Glutamatergic neuron (in vitro differentiated cells): Measurements from ENCODE around the gene CNOT9. TPM values are rescaled to one million over a fixed set of nuclear protein-coding genes. Genes with fewer than 3 reads are reported as not detected.
"Not testable (repeated sequence)": the region's sequence is repeated elsewhere in the genome, so short reads cannot be mapped to it uniquely, and the experiment has no call there.

Experiments
- DNase-seq: peaks from one replicate; pipeline ENCODE4 v3.0.0; 2022
- H3K27ac Mint-ChIP-seq: one replicate; pipeline ENCODE4 v1.8.0; 2020; ENCODE audit warnings: mild to moderate bottlenecking, mixed read lengths, inconsistent platforms; ENCODE audit not compliant: unreplicated experiment
- H3K27me3 Mint-ChIP-seq: one replicate; pipeline ENCODE4 v1.8.0; 2020; ENCODE audit warnings: mild to moderate bottlenecking, moderate library complexity, mixed read lengths, inconsistent platforms; ENCODE audit not compliant: unreplicated experiment
- H3K36me3 Mint-ChIP-seq: one replicate; pipeline ENCODE4 v1.8.0; 2020; ENCODE audit warnings: mild to moderate bottlenecking, mixed read lengths, inconsistent platforms; ENCODE audit not compliant: unreplicated experiment
- H3K4me1 Mint-ChIP-seq: one replicate; pipeline ENCODE4 v1.8.0; 2020; ENCODE audit warnings: mild to moderate bottlenecking, low read depth, mixed read lengths, inconsistent platforms; ENCODE audit not compliant: unreplicated experiment
- H3K4me3 Mint-ChIP-seq: one replicate; pipeline ENCODE4 v1.8.0; 2020; ENCODE audit warnings: mild to moderate bottlenecking, mixed read lengths, inconsistent platforms; ENCODE audit not compliant: unreplicated experiment
- H3K9me3 Mint-ChIP-seq: one replicate; pipeline ENCODE4 v1.8.0; 2020; ENCODE audit warnings: mild to moderate bottlenecking, moderate library complexity, mixed read lengths, inconsistent platforms; ENCODE audit not compliant: unreplicated experiment
- CTCF ChIP-seq: fragments of 200-600 bp; sonication (generic); IDR thresholded peaks from one replicate; pipeline ENCODE4 v1.5.0; 2021; ENCODE audit not compliant: partially characterized antibody, unreplicated experiment
- long read RNA-seq: library from polyadenylated mRNA; unstranded; transcript quantifications from one replicate; pipeline ENCODE4 v2.0.0, GENCODE V29; 2020; ENCODE audit not compliant: unreplicated experiment
- total RNA-seq: library from RNA; stranded (reverse); fragmentation: NEBNext Ultra II Directional; extraction: Animal tissue kit (Norgen Biotek cat#: 25700); gene quantifications from one replicate; pipeline ENCODE4 v1.2.1, GENCODE V29; 2021; ENCODE audit not compliant: unreplicated experiment

Gene CNOT9, protein sequence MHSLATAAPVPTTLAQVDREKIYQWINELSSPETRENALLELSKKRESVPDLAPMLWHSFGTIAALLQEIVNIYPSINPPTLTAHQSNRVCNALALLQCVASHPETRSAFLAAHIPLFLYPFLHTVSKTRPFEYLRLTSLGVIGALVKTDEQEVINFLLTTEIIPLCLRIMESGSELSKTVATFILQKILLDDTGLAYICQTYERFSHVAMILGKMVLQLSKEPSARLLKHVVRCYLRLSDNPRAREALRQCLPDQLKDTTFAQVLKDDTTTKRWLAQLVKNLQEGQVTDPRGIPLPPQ
- 58.1 TPM for total RNA-seq
- long read RNA-seq, full-length matches to known transcripts, result 5 of 34 reads
- long read RNA-seq, partial matches to known transcripts, result 0 of 34 reads
- long read RNA-seq, other reads (novel, unspliced or antisense), result 29 of 34 reads

DNA sequence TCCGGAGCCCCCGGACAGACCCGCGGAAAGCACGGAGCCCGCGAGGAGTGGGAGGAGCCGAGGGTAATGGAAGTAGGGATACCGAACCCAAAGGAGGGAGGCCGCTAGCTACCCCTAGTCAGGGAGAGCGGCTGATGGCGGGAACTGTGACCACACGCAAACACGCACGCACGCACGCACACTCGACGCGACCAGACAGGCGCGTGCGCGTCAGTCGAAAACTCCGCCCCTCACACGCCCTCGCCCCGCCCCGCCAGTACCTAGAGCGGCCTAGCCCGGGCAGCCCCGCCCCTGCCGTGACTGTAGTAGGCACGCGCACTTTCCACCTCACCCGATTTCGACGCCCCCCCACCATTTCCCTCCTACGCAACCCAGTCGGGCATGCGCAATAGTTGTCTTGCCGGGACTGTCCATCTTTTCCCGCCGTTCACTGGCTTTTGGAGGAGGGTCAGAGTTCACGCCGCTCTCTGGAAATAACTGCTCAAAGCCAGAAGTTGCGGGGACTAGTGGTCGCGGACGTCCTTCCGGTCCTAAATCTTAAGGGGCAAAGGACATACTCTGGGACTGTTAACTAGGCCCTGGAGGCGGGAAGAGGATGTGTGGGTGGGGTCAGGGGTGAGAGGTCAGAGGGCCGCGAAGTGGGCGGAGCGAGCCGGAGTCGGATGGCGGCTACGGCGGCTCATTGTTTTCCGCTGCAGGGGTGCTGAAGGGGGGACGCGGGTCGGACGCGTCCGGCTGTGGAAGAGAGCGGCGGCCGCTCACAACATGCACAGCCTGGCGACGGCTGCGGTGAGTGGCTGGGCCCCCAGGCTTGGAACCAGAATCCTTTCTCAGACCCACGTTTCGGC lies at the start of gene CNOT9, which contains the start of gene USP37:
TSS of gene CNOT9 (plus strand) at position 650 of the 848 bp plus-strand sequence. CDS start at position 766, 116 bp downstream.
TSS of gene USP37 (minus strand) at position 162 of the 848 bp plus-strand sequence. CDS start 9,698 bp downstream, outside the sequence.
- Mint-ChIP-seq H3K27ac (peak within 1 kb of the TSS; percentile 92), H3K9me3 (no peaks in the 10 kb centered on the region), H3K36me3 (no peaks in the 10 kb centered on the region), H3K27me3 (peaks cover 4% of the 10 kb centered on the region), H3K4me3 (peak within 1 kb of the TSS; percentile 93), H3K4me1 (peaks cover 12% of the 10 kb centered on the region)
- no peak for TF ChIP-seq CTCF
- peak; percentile 100 for DNase-seq

DNA sequence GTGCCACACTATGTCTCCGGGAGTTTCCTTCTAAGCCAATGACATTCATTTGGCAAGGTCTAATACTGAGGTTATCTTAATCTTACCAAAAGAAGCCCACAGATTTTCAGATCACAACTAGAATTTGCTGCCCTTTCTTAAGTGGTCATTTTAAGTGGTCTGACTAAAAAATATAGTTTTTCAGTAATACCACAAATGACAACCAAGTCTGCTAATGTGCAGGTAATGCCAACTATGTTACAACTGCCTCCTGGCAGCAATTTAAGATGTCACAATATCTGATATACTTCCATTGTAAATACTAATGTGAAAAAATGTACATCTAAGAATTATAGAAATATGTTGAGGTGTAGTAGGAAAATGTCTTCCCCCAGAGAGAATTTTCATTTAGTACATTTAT lies 49.8 kb upstream of the CNOT9 start:
- no peak overlapping the region for H3K4me3 Mint-ChIP-seq
- H3K27ac Mint-ChIP-seq, result no peak overlapping the region
- H3K27me3 Mint-ChIP-seq, result no peaks in the 10 kb centered on the region
- no peak for DNase-seq
- peaks cover 5% of the 10 kb centered on the region for H3K36me3 Mint-ChIP-seq
- no peaks in the 10 kb centered on the region for H3K4me1 Mint-ChIP-seq
- no peaks in the 10 kb centered on the region for H3K9me3 Mint-ChIP-seq
- TF ChIP-seq CTCF, result no peak

- H3K36me3 Mint-ChIP-seq, result peaks cover 24% of the 10 kb centered on the region
- peaks cover 3% of the 10 kb centered on the region for H3K9me3 Mint-ChIP-seq
- no peak for TF ChIP-seq CTCF
- peaks cover 1% of the 10 kb centered on the region for H3K27me3 Mint-ChIP-seq
- H3K27ac Mint-ChIP-seq, result no peak overlapping the region
- H3K4me1 Mint-ChIP-seq, result no peaks in the 10 kb centered on the region
- DNase-seq, result no peak
- H3K4me3 Mint-ChIP-seq, result no peak overlapping the region
Measured at GRCh38 chr2:218523651-218524050, 45.0 kb upstream of the CNOT9 start.

GRCh38 chr2:218528409-218528808 lies 40.2 kb upstream of the CNOT9 start:
- not testable (repeated sequence) for H3K4me3 Mint-ChIP-seq, H3K9me3 Mint-ChIP-seq, H3K27me3 Mint-ChIP-seq, H3K4me1 Mint-ChIP-seq, H3K27ac Mint-ChIP-seq, DNase-seq
- H3K36me3 Mint-ChIP-seq, result peaks cover 24% of the 10 kb centered on the region

DNA sequence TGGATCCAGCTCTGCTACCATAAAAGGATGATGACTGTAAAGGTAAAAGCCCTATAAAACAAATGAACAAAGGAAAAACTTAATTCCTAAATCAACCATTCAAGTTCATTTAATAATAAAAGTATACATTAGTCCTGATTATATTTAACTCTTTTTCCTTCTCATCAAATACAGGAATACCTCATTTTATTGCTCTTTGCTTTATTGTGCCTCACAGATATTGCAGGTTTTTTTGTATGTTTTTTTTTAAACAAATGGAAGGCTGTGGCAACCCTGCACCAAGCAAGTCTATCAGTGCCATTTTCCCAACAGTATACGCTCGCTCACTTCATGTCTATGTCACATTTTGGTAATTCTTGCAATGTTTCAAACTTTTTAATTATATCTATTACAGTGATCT lies 38.6 kb upstream of the CNOT9 start:
- Mint-ChIP-seq H3K27me3 (peaks cover 1% of the 10 kb centered on the region), H3K4me1 (no peaks in the 10 kb centered on the region), H3K4me3 (no peak overlapping the region), H3K27ac (no peak overlapping the region), H3K36me3 (peaks cover 12% of the 10 kb centered on the region), H3K9me3 (no peaks in the 10 kb centered on the region)
- no peak for TF ChIP-seq CTCF
- DNase-seq, result no peak
